GM10847 (cell line): ENCODE measurements around the gene DYNC1LI1.

Experiments used
- POLR2A ChIP-seq: IDR thresholded peaks from 2 replicates; pipeline ENCODE4 v1.6.1; 2011; ENCODE audit not compliant: insufficient read length; ENCODE audit errors: extremely low read depth

DYNC1LI1 gene

GRCh38 chr3:32593903-32594525, 23.4 kb upstream of the DYNC1LI1 start:
- TF ChIP-seq POLR2A, result no peak

DNA sequence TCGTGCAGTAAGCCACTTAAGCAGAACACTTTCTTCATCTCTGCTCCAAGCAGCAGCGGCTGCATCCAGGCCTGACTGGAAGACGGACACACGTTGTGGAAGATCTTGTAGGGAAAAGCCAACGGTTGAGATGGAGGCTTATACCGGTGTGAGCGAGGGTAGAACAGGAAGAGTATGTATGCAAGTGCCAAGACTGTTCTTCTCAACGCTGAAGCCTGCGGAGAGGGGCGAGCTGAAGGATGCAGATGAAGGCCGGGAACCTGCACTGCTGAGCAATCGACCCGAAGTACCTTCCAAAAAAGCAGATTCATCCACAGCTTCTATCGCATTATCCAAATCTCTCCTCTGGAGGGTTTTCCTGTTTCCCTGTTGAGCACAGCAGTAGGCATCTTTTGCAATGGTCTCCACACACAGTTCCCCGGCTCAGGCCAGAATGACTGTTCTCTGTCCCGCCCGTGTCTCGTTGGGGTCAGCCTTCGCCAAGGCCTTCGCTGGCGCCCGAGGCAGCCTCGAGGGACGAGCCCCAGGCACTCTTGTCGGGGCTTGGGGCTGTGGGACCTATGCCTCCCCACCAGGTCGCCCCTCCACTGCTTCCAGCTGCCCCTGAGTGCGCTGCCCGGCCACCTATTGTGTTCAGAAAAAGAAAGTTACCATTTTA, 22.2 kb upstream of the DYNC1LI1 start:
- TF ChIP-seq POLR2A, result no peak

DNA sequence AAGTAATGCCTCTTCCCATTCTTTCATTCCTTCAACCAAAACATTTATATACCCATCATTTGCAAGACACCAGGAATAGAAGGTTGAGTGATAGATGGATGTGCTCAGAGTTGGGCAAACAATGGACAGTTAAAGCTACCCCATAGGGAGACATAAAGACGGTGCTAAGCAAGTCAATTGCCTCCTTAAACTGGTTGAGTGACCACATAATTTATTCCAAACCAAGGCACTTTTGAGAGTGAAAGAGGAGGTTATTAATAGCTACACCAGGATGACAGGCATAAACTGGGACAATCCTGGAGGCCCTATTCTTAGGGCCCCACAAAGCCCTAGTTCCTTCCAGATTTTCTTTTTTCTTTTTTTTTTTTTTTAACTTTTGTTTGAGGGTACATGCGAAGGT, 21.4 kb upstream of the DYNC1LI1 start:
- TF ChIP-seq POLR2A, result no peak

GRCh38 chr3:32591186-32591585, 20.5 kb upstream of the DYNC1LI1 start:
- no peak for TF ChIP-seq POLR2A

DNA sequence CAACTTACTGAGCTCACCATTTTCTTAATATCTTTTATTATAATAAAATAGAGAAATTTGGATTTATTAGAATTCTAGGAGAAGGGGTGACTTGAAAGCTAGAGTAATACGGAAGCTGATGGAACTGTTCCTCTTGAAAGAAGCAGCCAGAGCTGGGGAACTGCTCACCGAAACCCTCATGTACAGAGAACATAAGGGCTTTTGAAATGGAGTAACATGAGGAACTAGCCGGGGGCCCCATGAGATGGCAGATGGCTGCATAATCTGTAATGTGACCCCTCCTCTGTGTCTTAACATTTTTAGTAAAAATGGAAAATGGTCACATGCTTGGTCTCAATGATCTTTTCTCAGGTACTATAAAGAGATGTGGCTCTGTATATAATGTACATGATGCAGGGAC, 15.7 kb upstream of the DYNC1LI1 start:
- no peak for TF ChIP-seq POLR2A

- TF ChIP-seq POLR2A, result no peak
Observed at GRCh38 chr3:32584660-32585059, 14.0 kb upstream of the DYNC1LI1 start.

DNA sequence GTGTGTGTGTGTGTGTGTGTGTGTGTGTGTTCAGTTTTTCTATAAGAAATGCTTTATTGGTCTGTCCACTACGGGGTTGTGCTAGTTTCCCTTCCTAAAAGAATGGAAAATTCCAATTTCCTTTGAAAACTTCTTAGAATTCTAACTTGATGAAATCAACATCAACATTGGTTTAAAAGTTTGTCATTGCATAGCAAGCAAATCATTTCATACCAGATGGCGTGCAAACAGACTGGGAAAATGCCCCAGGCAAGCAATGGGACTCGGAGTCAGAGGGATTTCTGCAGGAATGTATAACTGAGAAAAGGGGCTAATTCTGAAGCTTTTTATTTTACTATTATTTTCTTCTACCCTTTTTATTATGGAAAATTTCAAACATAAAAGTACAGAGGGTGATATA, 13.1 kb upstream of the DYNC1LI1 start:
- TF ChIP-seq POLR2A, result no peak

- TF ChIP-seq POLR2A, result no peak
Observed at GRCh38 chr3:32577581-32578556, 7.2 kb upstream of the DYNC1LI1 start.

DNA sequence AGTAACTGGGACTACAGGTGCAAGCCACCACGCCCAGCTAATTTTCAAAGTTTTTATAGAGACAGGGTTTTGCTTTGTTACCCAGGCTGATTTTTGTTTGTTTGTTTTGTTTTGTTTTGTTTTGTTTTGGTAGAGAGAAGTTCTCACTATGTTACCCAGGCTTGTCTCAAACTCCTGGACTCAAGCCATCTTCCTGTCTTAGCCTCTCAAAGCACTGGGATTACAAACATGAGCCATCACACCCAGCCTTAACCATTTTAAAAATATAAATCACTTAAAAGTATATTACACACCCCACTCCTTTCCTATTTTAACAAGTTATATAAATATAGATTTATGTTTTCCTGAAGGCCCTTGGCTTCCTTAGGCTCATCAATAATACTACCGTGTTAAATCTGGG, 6.5 kb upstream of the DYNC1LI1 start:
- TF ChIP-seq POLR2A, result no peak

- no peak for TF ChIP-seq POLR2A
Observed at GRCh38 chr3:32575451-32576113, 4.9 kb upstream of the DYNC1LI1 start.

DNA sequence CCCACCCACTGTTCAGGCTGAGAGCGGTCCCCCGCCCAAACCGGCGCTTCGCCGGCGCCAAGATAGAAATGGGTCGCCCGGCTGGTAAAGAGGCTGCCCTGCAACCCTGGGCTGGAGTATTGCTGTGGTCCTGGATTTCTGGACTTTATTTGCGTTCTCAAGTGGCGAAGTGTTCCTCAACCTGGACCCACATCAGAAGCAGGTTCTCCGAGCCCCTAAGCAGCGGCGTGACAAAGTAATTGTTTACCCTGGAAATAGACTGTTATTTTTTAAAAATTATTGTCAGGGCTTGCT, 481 bp upstream of the DYNC1LI1 start:
- TF ChIP-seq POLR2A, result no peak

DNA sequence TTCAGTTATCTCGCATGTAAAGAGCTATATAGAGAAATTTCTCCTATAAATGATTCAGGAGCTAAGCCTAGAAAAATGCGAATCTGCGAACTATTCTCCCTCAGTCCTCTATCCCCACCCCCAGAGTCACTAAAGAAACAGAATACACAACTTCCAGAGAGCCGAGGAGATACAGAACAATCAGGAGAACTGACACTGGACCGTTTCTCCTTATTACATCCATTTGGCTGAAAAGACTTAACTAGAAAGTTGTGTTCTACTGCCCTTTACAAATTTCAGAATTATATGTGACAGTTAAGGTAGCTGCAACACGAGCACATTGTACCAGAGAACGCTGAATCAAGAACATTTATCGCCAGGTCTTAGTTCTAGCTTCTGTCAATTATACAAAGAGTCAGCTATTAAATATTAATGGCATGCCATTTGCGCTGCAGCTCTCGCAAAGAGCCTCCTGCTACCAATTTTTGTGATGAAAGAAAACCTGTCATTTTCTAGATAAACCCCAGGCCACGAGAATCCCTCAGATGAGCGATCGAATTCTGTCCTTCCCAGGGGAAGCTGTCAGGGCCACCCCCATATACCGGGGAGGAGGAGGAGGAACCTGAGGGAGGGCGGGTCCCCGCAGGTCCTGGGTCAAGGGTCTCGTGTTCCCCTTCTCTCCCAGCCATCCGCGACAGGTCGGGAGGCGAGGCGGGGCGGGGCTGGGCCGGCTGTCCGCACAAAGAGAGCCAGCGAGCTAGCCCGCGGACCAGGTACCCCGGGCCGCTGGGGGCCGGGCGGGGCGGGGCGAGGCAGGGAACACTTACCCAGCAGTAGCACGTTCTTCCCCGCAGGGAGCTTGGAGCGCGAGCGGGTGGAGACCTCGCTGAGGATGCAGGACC, 878 bp downstream of the DYNC1LI1 start:
- TF ChIP-seq POLR2A, result no peak

DNA sequence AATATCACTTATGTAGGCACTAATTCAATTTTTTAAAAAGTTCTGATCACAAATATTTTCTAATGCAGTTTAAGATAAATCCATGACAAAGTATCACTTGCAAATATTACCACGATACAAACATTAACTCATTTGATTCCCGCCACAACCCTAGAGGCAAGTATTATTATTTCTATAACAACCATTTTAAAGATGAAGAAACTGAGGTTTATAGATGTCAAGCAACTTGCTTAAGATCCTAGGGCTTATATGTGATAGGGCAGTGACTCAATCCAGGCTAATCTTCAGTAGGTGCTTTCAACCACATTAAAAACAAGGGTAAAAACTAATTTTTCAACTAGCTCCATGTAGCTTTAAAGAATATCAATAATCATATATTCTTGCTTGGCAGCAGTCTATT, 1.7 kb downstream of the DYNC1LI1 start:
- no peak for TF ChIP-seq POLR2A

- no peak for TF ChIP-seq POLR2A
Observed at GRCh38 chr3:32564195-32564594, 6.5 kb downstream of the DYNC1LI1 start.

- no peak for TF ChIP-seq POLR2A
Observed at GRCh38 chr3:32562640-32563039, 8.0 kb downstream of the DYNC1LI1 start.
